Nephron (organoid): ENCODE data around the gene RBL2.
"Not testable (repeated sequence)": the region's sequence is repeated elsewhere in the genome, so short reads cannot be mapped to it uniquely, and the experiment has no call there.

Experiments
- H3K27ac Mint-ChIP-seq, 3 experiments: 2 replicates each; pipeline ENCODE4 v1.8.0; 2020; ENCODE audit warnings: mixed read lengths in 3 of 3, mild to moderate bottlenecking in 2 of 3, moderate library complexity in 1 of 3
- H3K27me3 Mint-ChIP-seq: 2 replicates; pipeline ENCODE4 v1.8.0; 2021; ENCODE audit warnings: low read depth, mild to moderate bottlenecking, moderate library complexity, mixed read lengths
- H3K36me3 Mint-ChIP-seq: 2 replicates; pipeline ENCODE4 v1.8.0; 2020; ENCODE audit warnings: low read depth, mixed read lengths
- H3K4me1 Mint-ChIP-seq: 2 replicates; pipeline ENCODE4 v1.8.0; 2020; ENCODE audit warnings: mixed read lengths
- H3K4me3 Mint-ChIP-seq, 3 experiments: 2 replicates each; pipeline ENCODE4 v1.8.0; 2020; ENCODE audit warnings: mild to moderate bottlenecking in 3 of 3, mixed read lengths in 3 of 3, moderate library complexity in 2 of 3
- H3K9me3 Mint-ChIP-seq: 2 replicates; pipeline ENCODE4 v1.8.0; 2020; ENCODE audit warnings: mixed read lengths
- CTCF ChIP-seq, 3 experiments: fragments of 200-600 bp; sonication (generic); IDR thresholded peaks; one replicate each; pipeline ENCODE4 v1.5.0; 2021; ENCODE audit warnings: antibody characterized with exemption in 3 of 3; ENCODE audit not compliant: unreplicated experiment in 3 of 3

RBL2 gene

GRCh38 chr16:53415504-53415903 is 18.8 kb upstream of the RBL2 start:
- H3K4me3 Mint-ChIP-seq, result peak overlapping the region in 1 of 3 experiments; percentile 5
- H3K4me1 Mint-ChIP-seq, result peaks cover 9% of the 10 kb centered on the region
- H3K27ac Mint-ChIP-seq, result peak overlapping the region in 2 of 3 experiments; percentile 10 to 57
- peaks cover 7% of the 10 kb centered on the region for H3K27me3 Mint-ChIP-seq
- TF ChIP-seq CTCF (IDR thresholded peaks at IDR 0.05; ENCODE audit: unreplicated experiment in 3 of 3), result no peak
- H3K9me3 Mint-ChIP-seq, result peaks cover 7% of the 10 kb centered on the region
- no peaks in the 10 kb centered on the region for H3K36me3 Mint-ChIP-seq

GRCh38 chr16:53417011-53417410 is 17.3 kb upstream of the RBL2 start:
- H3K4me1 Mint-ChIP-seq, result peaks cover 9% of the 10 kb centered on the region
- H3K27me3 Mint-ChIP-seq, result peaks cover 7% of the 10 kb centered on the region
- H3K27ac Mint-ChIP-seq, result peak overlapping the region in 1 of 3 experiments; percentile 17
- no peak for TF ChIP-seq CTCF (IDR thresholded peaks at IDR 0.05; ENCODE audit: unreplicated experiment in 3 of 3)
- H3K4me3 Mint-ChIP-seq, result no peak overlapping the region
- H3K9me3 Mint-ChIP-seq, result peaks cover 3% of the 10 kb centered on the region
- H3K36me3 Mint-ChIP-seq, result no peaks in the 10 kb centered on the region

- Mint-ChIP-seq H3K36me3 (no peaks in the 10 kb centered on the region), H3K4me3 (no peak overlapping the region), H3K9me3 (peaks cover 3% of the 10 kb centered on the region), H3K27me3 (peaks cover 7% of the 10 kb centered on the region), H3K27ac (no peak overlapping the region), H3K4me1 (peaks cover 9% of the 10 kb centered on the region)
- no peak for TF ChIP-seq CTCF (IDR thresholded peaks at IDR 0.05; ENCODE audit: unreplicated experiment in 3 of 3)
Observed at GRCh38 chr16:53417976-53418375, 16.3 kb upstream of the RBL2 start.

- not testable (repeated sequence) for H3K4me1 Mint-ChIP-seq, H3K36me3 Mint-ChIP-seq, H3K4me3 Mint-ChIP-seq, H3K27me3 Mint-ChIP-seq, H3K27ac Mint-ChIP-seq, H3K9me3 Mint-ChIP-seq
Observed at GRCh38 chr16:53419383-53419709, 14.9 kb upstream of the RBL2 start.

- no peak for TF ChIP-seq CTCF (IDR thresholded peaks at IDR 0.05; ENCODE audit: unreplicated experiment in 3 of 3)
Observed at GRCh38 chr16:53421248-53421647, 13.0 kb upstream of the RBL2 start.

GRCh38 chr16:53423968-53424367 is 10.3 kb upstream of the RBL2 start:
- H3K4me1 Mint-ChIP-seq, H3K36me3 Mint-ChIP-seq, H3K4me3 Mint-ChIP-seq, H3K27me3 Mint-ChIP-seq, H3K27ac Mint-ChIP-seq: not testable (repeated sequence)
- H3K9me3 Mint-ChIP-seq, result peaks cover 12% of the 10 kb centered on the region

More at GRCh38 chr16:53421248-53421647, 13.0 kb upstream of the RBL2 start:
- H3K9me3 Mint-ChIP-seq, result peaks cover 12% of the 10 kb centered on the region
- H3K36me3 Mint-ChIP-seq, result no peaks in the 10 kb centered on the region
- no peak overlapping the region for H3K27ac Mint-ChIP-seq
- H3K4me3 Mint-ChIP-seq, result no peak overlapping the region
- no peaks in the 10 kb centered on the region for H3K4me1 Mint-ChIP-seq
- no peaks in the 10 kb centered on the region for H3K27me3 Mint-ChIP-seq

- Mint-ChIP-seq H3K4me3 (no peak overlapping the region), H3K27ac (no peak overlapping the region), H3K36me3 (no peaks in the 10 kb centered on the region), H3K27me3 (peaks cover 8% of the 10 kb centered on the region), H3K4me1 (peaks cover 9% of the 10 kb centered on the region), H3K9me3 (peaks cover 18% of the 10 kb centered on the region)
- no peak for TF ChIP-seq CTCF (IDR thresholded peaks at IDR 0.05; ENCODE audit: unreplicated experiment in 3 of 3)
Observed at GRCh38 chr16:53428681-53429080, 5.6 kb upstream of the RBL2 start.
